Measurements from ENCODE around the gene MAP3K13. TPM values are rescaled to one million over a fixed set of nuclear protein-coding genes. Genes with fewer than 3 reads are reported as not detected.

The MAP3K13 gene
- total RNA-seq, 1 experiment from 2014 or later = 21.0 TPM

DNA sequence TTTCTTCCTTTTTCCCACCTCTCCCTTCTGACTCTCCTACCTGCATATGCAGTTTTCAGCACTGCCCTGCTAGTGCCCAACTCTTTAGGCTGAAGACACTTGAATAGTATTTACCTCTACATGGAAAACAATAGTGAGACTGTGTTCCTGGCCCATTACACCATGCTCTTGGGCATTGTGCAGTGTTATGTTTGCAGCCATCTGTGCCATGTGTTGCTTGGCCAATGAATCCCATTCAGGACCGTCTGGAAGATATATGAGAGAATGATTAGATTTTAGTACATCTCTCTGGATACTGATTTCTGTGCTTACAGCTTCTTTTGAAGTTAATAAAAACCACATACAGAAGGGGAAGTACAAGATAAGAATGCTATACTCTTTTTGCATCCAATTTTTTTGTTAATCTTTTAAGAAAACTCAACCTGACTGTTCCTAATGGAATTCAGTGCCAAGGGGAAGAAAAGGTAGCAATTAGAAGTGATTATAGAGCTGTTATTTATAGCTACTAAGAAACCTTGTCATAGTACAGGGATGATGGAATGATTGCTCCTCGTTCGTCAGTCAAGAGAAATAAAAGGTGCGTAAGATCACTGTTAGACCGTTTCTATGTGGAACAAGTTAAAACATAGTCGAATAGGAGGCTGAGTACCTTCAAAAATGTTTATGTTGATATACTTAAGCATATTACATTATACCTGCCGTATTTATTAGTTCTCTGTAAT lies 77.0 kb downstream of the MAP3K13 start:
- ATAC-seq = no peak
- no peak overlapping the region for H3K27ac ChIP-seq (ENCODE audit: low read depth, low read length)
- no peaks in the 10 kb centered on the region for H3K9me2 ChIP-seq (ENCODE audit: insufficient read depth)
- ChIA-PET RAD21 (ENCODE audit: low non-redundant PET in 1 of 2, low total read pairs in 2 of 2, uncharacterized antibody in 2 of 2, unreplicated experiment in 2 of 2) (no interaction called here), CTCF (no interaction called here), POLR2A (interaction anchor here (0.7 kb wide), 1 partner anchor 77 kb away, joined by 3 read pairs; no protein-coding TSS in a partner anchor)
- no TSS peak for BruUV-seq (replicated peaks)
- no peaks in the 10 kb centered on the region for H3K79me2 ChIP-seq (ENCODE audit: insufficient read depth, low read length)
- DNase-seq (ENCODE audit: low read depth, low spot score) = no peak
- intact Hi-C loops (cut with micrococcal nuclease) = no loop called here
- H3K9ac ChIP-seq (ENCODE audit: low read length) = no peak overlapping the region
- no peak overlapping the region for H2AFZ ChIP-seq (ENCODE audit: low read depth, low read length, poor library complexity, severe bottlenecking)
- no peak for TF ChIP-seq EZH2phosphoT487 (IDR thresholded peaks at IDR 0.05; ENCODE audit: borderline replicate concordance)
- no peaks in the 10 kb centered on the region for H3K4me1 ChIP-seq (ENCODE audit: control insufficient read depth in 1 of 2, insufficient read depth in 2 of 2, low read length in 2 of 2)
- H3K9me3 ChIP-seq (ENCODE audit: control insufficient read depth in 1 of 2, insufficient read depth in 1 of 2, low read depth in 1 of 2, low read length in 2 of 2) = no peaks in the 10 kb centered on the region
- no peaks in the 10 kb centered on the region for H3K36me3 ChIP-seq (ENCODE audit: control insufficient read depth in 1 of 2, insufficient read depth in 2 of 2, low read length in 2 of 2)
- no peaks in the 10 kb centered on the region for H4K20me1 ChIP-seq (ENCODE audit: insufficient read depth)
- no peak overlapping the region for H3K4me3 ChIP-seq (replicated peaks in 1 of 2; ENCODE audit: low read depth in 1 of 2, low read length in 2 of 2)
- no peak overlapping the region for H3K4me2 ChIP-seq (ENCODE audit: low read length)
- H3K27me3 ChIP-seq (ENCODE audit: insufficient read depth, low read length) = no peaks in the 10 kb centered on the region

DNA sequence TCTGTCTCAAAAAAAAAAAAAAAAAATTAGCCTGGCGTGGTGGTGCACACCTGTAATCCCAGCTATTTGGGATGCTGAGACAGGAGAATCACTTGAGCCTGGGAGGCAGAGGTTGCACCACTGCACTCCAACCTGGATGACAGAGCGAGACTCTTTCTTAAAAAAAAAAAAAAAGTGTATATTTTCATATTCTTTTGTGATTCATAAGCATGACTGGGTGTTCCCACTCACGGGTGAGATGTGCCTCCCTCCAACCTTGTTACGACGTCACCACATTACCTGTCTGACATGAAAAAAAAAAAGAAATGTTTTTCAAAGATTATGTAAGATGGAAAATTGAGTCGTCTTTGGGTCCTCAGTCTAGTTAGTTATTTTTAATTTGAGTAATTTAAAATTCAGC lies 79.1 kb downstream of the MAP3K13 start:
- no peaks in the 10 kb centered on the region for H3K9me2 ChIP-seq (ENCODE audit: insufficient read depth)
- no peaks in the 10 kb centered on the region for H3K9me3 ChIP-seq (ENCODE audit: control insufficient read depth in 1 of 2, insufficient read depth in 1 of 2, low read depth in 1 of 2, low read length in 2 of 2)
- intact Hi-C loops (cut with micrococcal nuclease) = no loop called here
- H3K36me3 ChIP-seq (ENCODE audit: control insufficient read depth in 1 of 2, insufficient read depth in 2 of 2, low read length in 2 of 2) = no peaks in the 10 kb centered on the region
- H3K9ac ChIP-seq (ENCODE audit: low read length) = no peak overlapping the region
- no peaks in the 10 kb centered on the region for H4K20me1 ChIP-seq (ENCODE audit: insufficient read depth)
- RAD21 ChIA-PET (ENCODE audit: low non-redundant PET in 1 of 2, low total read pairs in 2 of 2, uncharacterized antibody in 2 of 2, unreplicated experiment in 2 of 2) = no interaction called here
- H3K4me3 ChIP-seq (replicated peaks in 1 of 2; ENCODE audit: low read depth in 1 of 2, low read length in 2 of 2) = no peak overlapping the region
- ATAC-seq (no peak), DNase-seq (ENCODE audit: low read depth, low spot score) (no peak)
- no peaks in the 10 kb centered on the region for H3K27me3 ChIP-seq (ENCODE audit: insufficient read depth, low read length)
- no peak overlapping the region for H3K4me2 ChIP-seq (ENCODE audit: low read length)
- no peak overlapping the region for H3K27ac ChIP-seq (ENCODE audit: low read depth, low read length)
- BruUV-seq (replicated peaks) = no TSS peak
- CTCF ChIA-PET = no interaction called here
- H3K4me1 ChIP-seq (ENCODE audit: control insufficient read depth in 1 of 2, insufficient read depth in 2 of 2, low read length in 2 of 2) = no peaks in the 10 kb centered on the region
- H2AFZ ChIP-seq (ENCODE audit: low read depth, low read length, poor library complexity, severe bottlenecking) = no peak overlapping the region
- POLR2A ChIA-PET = no interaction called here
- TF ChIP-seq CBX3 (IDR thresholded peaks at IDR 0.05; ENCODE audit: low read depth) = no peak
- no peaks in the 10 kb centered on the region for H3K79me2 ChIP-seq (ENCODE audit: insufficient read depth, low read length)

DNA sequence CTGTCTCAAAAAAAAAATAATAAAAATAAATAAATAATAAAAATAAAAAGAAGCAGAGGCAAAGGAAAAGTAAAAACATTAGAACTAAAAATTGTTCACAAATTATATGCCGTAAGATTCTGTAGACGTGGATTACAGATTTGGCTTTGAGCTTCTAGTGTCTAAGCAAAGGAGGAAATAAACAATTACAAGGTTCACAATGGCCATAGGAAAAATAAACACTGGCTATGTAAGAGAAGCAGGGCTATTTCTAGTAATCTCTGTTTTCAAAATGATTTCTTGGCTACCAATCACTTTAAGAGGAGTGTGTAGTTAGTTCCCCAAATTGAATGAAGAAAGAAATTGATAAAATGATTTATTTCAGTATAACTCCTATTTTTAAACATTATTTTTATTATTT lies 81.4 kb downstream of the MAP3K13 start:
- no peaks in the 10 kb centered on the region for H3K79me2 ChIP-seq (ENCODE audit: insufficient read depth, low read length)
- H3K9me2 ChIP-seq (ENCODE audit: insufficient read depth) = no peaks in the 10 kb centered on the region
- CTCF ChIA-PET = no interaction called here
- no peaks in the 10 kb centered on the region for H4K20me1 ChIP-seq (ENCODE audit: insufficient read depth)
- no peak overlapping the region for H3K27ac ChIP-seq (ENCODE audit: low read depth, low read length)
- intact Hi-C loops (cut with micrococcal nuclease) = no loop called here
- no peaks in the 10 kb centered on the region for H3K27me3 ChIP-seq (ENCODE audit: insufficient read depth, low read length)
- no peaks in the 10 kb centered on the region for H3K9me3 ChIP-seq (ENCODE audit: control insufficient read depth in 1 of 2, insufficient read depth in 1 of 2, low read depth in 1 of 2, low read length in 2 of 2)
- ATAC-seq (no peak), DNase-seq (ENCODE audit: low read depth, low spot score) (no peak)
- no peaks in the 10 kb centered on the region for H3K36me3 ChIP-seq (ENCODE audit: control insufficient read depth in 1 of 2, insufficient read depth in 2 of 2, low read length in 2 of 2)
- no peak overlapping the region for H3K4me3 ChIP-seq (replicated peaks in 1 of 2; ENCODE audit: low read depth in 1 of 2, low read length in 2 of 2)
- H3K4me1 ChIP-seq (ENCODE audit: control insufficient read depth in 1 of 2, insufficient read depth in 2 of 2, low read length in 2 of 2) = no peaks in the 10 kb centered on the region
- POLR2A ChIA-PET = no interaction called here
- BruUV-seq (replicated peaks) = no TSS peak
- no peak overlapping the region for H3K9ac ChIP-seq (ENCODE audit: low read length)
- no peak overlapping the region for H2AFZ ChIP-seq (ENCODE audit: low read depth, low read length, poor library complexity, severe bottlenecking)
- no peak overlapping the region for H3K4me2 ChIP-seq (ENCODE audit: low read length)
- RAD21 ChIA-PET (ENCODE audit: low non-redundant PET in 1 of 2, low total read pairs in 2 of 2, uncharacterized antibody in 2 of 2, unreplicated experiment in 2 of 2) = no interaction called here
- no peak for TF ChIP-seq FOSL1 (IDR thresholded peaks at IDR 0.05; ENCODE audit: low read depth)
- TF ChIP-seq CBX3 (IDR thresholded peaks at IDR 0.05; ENCODE audit: low read depth) = no peak
- TF ChIP-seq, protein P1, sequence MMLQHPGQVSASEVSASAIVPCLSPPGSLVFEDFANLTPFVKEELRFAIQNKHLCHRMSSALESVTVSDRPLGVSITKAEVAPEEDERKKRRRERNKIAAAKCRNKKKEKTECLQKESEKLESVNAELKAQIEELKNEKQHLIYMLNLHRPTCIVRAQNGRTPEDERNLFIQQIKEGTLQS (IDR thresholded peaks at IDR 0.05) = no peak
- TF ChIP-seq EGR1 (IDR thresholded peaks at IDR 0.05; ENCODE audit: low read depth) = no peak
- no peak for TF ChIP-seq EZH2phosphoT487 (IDR thresholded peaks at IDR 0.05; ENCODE audit: borderline replicate concordance)
- TF ChIP-seq, protein P2, sequence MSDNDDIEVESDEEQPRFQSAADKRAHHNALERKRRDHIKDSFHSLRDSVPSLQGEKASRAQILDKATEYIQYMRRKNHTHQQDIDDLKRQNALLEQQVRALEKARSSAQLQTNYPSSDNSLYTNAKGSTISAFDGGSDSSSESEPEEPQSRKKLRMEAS (IDR thresholded peaks at IDR 0.05) = no peak
- no peak for TF ChIP-seq TCF7L2 (IDR thresholded peaks at IDR 0.05; ENCODE audit: borderline replicate concordance, extremely low read depth, insufficient read depth, insufficient read length)
- TF ChIP-seq ELF1 (IDR thresholded peaks at IDR 0.05; ENCODE audit: borderline replicate concordance, low read depth) = no peak
- TF ChIP-seq, protein P3, sequence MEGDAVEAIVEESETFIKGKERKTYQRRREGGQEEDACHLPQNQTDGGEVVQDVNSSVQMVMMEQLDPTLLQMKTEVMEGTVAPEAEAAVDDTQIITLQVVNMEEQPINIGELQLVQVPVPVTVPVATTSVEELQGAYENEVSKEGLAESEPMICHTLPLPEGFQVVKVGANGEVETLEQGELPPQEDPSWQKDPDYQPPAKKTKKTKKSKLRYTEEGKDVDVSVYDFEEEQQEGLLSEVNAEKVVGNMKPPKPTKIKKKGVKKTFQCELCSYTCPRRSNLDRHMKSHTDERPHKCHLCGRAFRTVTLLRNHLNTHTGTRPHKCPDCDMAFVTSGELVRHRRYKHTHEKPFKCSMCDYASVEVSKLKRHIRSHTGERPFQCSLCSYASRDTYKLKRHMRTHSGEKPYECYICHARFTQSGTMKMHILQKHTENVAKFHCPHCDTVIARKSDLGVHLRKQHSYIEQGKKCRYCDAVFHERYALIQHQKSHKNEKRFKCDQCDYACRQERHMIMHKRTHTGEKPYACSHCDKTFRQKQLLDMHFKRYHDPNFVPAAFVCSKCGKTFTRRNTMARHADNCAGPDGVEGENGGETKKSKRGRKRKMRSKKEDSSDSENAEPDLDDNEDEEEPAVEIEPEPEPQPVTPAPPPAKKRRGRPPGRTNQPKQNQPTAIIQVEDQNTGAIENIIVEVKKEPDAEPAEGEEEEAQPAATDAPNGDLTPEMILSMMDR (IDR thresholded peaks at IDR 0.05 in 2 of 3, conservative IDR thresholded peaks at IDR 0.05 in 1 of 3; ENCODE audit: borderline replicate concordance in 1 of 3, insufficient read depth in 1 of 3, low read depth in 2 of 3, low read length in 2 of 3) = no peak
- no peak for TF ChIP-seq SRF (IDR thresholded peaks at IDR 0.05; ENCODE audit: low read depth)
- no peak for TF ChIP-seq SP1 (IDR thresholded peaks at IDR 0.05; ENCODE audit: low read depth)
- TF ChIP-seq POLR2A (IDR thresholded peaks at IDR 0.05; ENCODE audit: borderline replicate concordance, extremely low read depth, insufficient read depth, insufficient read length) = no peak

All from HCT116 (cell line).